Measurements from ENCODE around the gene MACROD2. TPM values are rescaled to one million over a fixed set of nuclear protein-coding genes. Genes with fewer than 3 reads are reported as not detected.

MACROD2 gene
- total and polyA plus RNA-seq, 2 experiments from 2014 or later = 2.8 to 4.3 TPM

DNA sequence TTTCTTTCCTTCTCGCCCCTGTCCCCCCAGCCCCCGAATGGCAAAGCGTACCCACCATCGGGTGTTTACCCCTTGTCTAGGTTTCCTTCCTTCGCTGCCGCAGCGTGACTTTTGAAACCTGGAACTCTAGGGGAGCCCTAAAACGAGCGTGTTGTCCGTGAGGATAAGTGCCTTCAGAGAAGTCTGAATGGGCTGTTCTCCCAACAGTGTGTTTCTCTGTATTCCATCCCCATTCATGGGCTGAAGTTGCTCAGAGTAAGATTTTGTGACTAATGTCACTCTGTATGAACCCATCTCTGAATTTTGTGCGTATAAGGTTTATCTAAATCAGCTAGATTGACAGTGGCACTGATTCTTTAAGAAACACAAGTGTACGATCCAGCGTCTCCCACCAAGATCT, 949 bp downstream of the MACROD2 start (continued):
- TF ChIP-seq, protein P1, sequence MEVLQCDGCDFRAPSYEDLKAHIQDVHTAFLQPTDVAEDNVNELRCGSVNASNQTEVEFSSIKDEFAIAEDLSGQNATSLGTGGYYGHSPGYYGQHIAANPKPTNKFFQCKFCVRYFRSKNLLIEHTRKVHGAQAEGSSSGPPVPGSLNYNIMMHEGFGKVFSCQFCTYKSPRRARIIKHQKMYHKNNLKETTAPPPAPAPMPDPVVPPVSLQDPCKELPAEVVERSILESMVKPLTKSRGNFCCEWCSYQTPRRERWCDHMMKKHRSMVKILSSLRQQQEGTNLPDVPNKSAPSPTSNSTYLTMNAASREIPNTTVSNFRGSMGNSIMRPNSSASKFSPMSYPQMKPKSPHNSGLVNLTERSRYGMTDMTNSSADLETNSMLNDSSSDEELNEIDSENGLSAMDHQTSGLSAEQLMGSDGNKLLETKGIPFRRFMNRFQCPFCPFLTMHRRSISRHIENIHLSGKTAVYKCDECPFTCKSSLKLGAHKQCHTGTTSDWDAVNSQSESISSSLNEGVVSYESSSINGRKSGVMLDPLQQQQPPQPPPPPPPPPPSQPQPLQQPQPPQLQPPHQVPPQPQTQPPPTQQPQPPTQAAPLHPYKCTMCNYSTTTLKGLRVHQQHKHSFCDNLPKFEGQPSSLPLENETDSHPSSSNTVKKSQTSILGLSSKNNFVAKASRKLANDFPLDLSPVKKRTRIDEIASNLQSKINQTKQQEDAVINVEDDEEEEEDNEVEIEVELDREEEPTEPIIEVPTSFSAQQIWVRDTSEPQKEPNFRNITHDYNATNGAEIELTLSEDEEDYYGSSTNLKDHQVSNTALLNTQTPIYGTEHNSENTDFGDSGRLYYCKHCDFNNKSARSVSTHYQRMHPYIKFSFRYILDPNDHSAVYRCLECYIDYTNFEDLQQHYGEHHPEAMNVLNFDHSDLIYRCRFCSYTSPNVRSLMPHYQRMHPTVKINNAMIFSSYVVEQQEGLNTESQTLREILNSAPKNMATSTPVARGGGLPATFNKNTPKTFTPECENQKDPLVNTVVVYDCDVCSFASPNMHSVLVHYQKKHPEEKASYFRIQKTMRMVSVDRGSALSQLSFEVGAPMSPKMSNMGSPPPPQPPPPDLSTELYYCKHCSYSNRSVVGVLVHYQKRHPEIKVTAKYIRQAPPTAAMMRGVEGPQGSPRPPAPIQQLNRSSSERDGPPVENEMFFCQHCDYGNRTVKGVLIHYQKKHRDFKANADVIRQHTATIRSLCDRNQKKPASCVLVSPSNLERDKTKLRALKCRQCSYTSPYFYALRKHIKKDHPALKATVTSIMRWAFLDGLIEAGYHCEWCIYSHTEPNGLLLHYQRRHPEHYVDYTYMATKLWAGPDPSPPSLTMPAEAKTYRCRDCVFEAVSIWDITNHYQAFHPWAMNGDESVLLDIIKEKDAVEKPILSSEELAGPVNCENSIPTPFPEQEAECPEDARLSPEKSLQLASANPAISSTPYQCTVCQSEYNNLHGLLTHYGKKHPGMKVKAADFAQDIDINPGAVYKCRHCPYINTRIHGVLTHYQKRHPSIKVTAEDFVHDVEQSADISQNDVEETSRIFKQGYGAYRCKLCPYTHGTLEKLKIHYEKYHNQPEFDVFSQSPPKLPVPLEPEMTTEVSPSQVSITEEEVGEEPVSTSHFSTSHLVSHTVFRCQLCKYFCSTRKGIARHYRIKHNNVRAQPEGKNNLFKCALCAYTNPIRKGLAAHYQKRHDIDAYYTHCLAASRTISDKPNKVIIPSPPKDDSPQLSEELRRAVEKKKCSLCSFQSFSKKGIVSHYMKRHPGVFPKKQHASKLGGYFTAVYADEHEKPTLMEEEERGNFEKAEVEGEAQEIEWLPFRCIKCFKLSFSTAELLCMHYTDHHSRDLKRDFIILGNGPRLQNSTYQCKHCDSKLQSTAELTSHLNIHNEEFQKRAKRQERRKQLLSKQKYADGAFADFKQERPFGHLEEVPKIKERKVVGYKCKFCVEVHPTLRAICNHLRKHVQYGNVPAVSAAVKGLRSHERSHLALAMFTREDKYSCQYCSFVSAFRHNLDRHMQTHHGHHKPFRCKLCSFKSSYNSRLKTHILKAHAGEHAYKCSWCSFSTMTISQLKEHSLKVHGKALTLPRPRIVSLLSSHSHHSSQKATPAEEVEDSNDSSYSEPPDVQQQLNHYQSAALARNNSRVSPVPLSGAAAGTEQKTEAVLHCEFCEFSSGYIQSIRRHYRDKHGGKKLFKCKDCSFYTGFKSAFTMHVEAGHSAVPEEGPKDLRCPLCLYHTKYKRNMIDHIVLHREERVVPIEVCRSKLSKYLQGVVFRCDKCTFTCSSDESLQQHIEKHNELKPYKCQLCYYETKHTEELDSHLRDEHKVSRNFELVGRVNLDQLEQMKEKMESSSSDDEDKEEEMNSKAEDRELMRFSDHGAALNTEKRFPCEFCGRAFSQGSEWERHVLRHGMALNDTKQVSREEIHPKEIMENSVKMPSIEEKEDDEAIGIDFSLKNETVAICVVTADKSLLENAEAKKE (CRISPR knock-in tag; IDR thresholded peaks at IDR 0.05) = no peak
- TF ChIP-seq JUNB (IDR thresholded peaks at IDR 0.05; ENCODE audit: unreplicated experiment) (no peak), POLR2AphosphoS5 (IDR thresholded peaks at IDR 0.05; ENCODE audit: low read depth) (no peak), EZH2phosphoT487 (IDR thresholded peaks at IDR 0.05; ENCODE audit: unreplicated experiment) (no peak), ZNF114 (CRISPR knock-in tag; IDR thresholded peaks at IDR 0.05) (no peak), NANOG (IDR thresholded peaks at IDR 0.05; ENCODE audit: borderline replicate concordance) (no peak), CREB1 (CRISPR knock-in tag; IDR thresholded peaks at IDR 0.05; ENCODE audit: low read depth) (no peak)
- TF ChIP-seq, protein P2, sequence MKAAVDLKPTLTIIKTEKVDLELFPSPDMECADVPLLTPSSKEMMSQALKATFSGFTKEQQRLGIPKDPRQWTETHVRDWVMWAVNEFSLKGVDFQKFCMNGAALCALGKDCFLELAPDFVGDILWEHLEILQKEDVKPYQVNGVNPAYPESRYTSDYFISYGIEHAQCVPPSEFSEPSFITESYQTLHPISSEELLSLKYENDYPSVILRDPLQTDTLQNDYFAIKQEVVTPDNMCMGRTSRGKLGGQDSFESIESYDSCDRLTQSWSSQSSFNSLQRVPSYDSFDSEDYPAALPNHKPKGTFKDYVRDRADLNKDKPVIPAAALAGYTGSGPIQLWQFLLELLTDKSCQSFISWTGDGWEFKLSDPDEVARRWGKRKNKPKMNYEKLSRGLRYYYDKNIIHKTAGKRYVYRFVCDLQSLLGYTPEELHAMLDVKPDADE (IDR thresholded peaks at IDR 0.05) = no peak

DNA sequence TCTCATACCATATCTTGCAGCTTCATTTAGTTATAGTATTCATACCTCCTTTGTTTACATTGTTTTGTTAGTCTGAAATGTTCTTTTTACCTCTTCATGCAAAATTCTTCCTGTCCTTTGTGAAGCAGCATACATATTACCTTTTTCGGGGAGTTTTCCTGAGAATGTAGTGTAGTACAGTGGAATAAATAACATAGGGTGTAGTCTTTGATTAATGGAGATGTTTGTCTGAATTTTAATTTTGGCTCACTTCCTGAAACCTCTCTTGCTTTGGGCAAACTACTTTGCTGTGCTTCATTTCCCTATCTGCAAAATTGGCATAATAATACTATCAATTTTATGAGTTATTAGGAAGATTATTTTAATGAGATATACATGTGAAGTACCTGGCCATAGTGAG, 5.6 kb downstream of the MACROD2 start:
- H3K27me3 Mint-ChIP-seq (ENCODE audit: insufficient read depth, low read depth, poor library complexity) = peaks cover 6% of the 10 kb centered on the region
- H3K4me1 Mint-ChIP-seq = peaks cover 8% of the 10 kb centered on the region
- Histone ChIP-seq H4K20me1 (replicated peaks; ENCODE audit: insufficient read depth) (0 out of 2 replicates have a peak, but pooled peaks cover 6% of the 10 kb centered on the region), H3K4me3 (no peak overlapping the region), H3K79me2 (replicated peaks; ENCODE audit: insufficient read depth) (no peaks in the 10 kb centered on the region), H3K9me2 (ENCODE audit: insufficient read depth) (no peaks in the 10 kb centered on the region), H3K36me3 (ENCODE audit: insufficient read depth) (no peaks in the 10 kb centered on the region), H3F3A (replicated peaks; ENCODE audit: low read depth) (no peaks in the 10 kb centered on the region), H3K27me3 (ENCODE audit: insufficient read depth) (peaks cover 14% of the 10 kb centered on the region), H2AFZ (no peak overlapping the region), H3K27ac (ENCODE audit: low read depth) (no peak overlapping the region), H3K4me2 (no peak overlapping the region), H3K4me1 (ENCODE audit: insufficient read depth) (peaks cover 11% of the 10 kb centered on the region)
- H3K27ac Mint-ChIP-seq = peak overlapping the region; percentile 58; the same call in 1 of the 2 replicates
- DNase-seq (ENCODE audit: low spot score) = no peak
- ATAC-seq = no peak
- no peaks in the 10 kb centered on the region for H3K36me3 Mint-ChIP-seq (ENCODE audit: low read depth)
- H3K4me3 Mint-ChIP-seq = no peak overlapping the region
- no peaks in the 10 kb centered on the region for H3K9me3 Mint-ChIP-seq
- TF ChIP-seq POLR2AphosphoS5 (IDR thresholded peaks at IDR 0.05; ENCODE audit: low read depth) (no peak), EZH2phosphoT487 (IDR thresholded peaks at IDR 0.05; ENCODE audit: unreplicated experiment) (no peak), NANOG (IDR thresholded peaks at IDR 0.05; ENCODE audit: borderline replicate concordance) (no peak), JUNB (IDR thresholded peaks at IDR 0.05; ENCODE audit: unreplicated experiment) (no peak), CREB1 (CRISPR knock-in tag; IDR thresholded peaks at IDR 0.05; ENCODE audit: low read depth) (no peak), EZH2 (IDR thresholded peaks at IDR 0.05; ENCODE audit: low read depth, unreplicated experiment) (no peak), ZNF331 (CRISPR knock-in tag; IDR thresholded peaks at IDR 0.05; ENCODE audit: low read depth) (no peak), STAT1 (IDR thresholded peaks at IDR 0.05; ENCODE audit: unreplicated experiment) (no peak)
- TF ChIP-seq, protein P2 (IDR thresholded peaks at IDR 0.05) = no peak
- TF ChIP-seq, protein P3, sequence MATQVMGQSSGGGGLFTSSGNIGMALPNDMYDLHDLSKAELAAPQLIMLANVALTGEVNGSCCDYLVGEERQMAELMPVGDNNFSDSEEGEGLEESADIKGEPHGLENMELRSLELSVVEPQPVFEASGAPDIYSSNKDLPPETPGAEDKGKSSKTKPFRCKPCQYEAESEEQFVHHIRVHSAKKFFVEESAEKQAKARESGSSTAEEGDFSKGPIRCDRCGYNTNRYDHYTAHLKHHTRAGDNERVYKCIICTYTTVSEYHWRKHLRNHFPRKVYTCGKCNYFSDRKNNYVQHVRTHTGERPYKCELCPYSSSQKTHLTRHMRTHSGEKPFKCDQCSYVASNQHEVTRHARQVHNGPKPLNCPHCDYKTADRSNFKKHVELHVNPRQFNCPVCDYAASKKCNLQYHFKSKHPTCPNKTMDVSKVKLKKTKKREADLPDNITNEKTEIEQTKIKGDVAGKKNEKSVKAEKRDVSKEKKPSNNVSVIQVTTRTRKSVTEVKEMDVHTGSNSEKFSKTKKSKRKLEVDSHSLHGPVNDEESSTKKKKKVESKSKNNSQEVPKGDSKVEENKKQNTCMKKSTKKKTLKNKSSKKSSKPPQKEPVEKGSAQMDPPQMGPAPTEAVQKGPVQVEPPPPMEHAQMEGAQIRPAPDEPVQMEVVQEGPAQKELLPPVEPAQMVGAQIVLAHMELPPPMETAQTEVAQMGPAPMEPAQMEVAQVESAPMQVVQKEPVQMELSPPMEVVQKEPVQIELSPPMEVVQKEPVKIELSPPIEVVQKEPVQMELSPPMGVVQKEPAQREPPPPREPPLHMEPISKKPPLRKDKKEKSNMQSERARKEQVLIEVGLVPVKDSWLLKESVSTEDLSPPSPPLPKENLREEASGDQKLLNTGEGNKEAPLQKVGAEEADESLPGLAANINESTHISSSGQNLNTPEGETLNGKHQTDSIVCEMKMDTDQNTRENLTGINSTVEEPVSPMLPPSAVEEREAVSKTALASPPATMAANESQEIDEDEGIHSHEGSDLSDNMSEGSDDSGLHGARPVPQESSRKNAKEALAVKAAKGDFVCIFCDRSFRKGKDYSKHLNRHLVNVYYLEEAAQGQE (IDR thresholded peaks at IDR 0.05; ENCODE audit: unreplicated experiment) = no peak

All from GM23338 (cell line).